Activated naive CD4-positive, alpha-beta T cell treated with anti-CD3 and anti-CD28 coated beads, Interleukin-2, amount 50 U/mL, for 72 hours (primary cell): ENCODE results near the gene PSMB11. TPM values are rescaled to one million over a fixed set of nuclear protein-coding genes. Genes with fewer than 3 reads are reported as not detected.
A peak's percentile ranks its signal among the peaks of the same experiment; 100 is the strongest.

Experiments used
- ATAC-seq, 2 donors: fragments of 150-1000 bp; cut with Tn5 transposase; 2 replicates each; pipeline ENCODE4 v1.10.0; 2021; ENCODE audit warnings: mild to moderate bottlenecking in 2 of 2, moderate library complexity in 2 of 2
- DNase-seq, 2 donors: peaks; one replicate each; pipeline ENCODE4 v3.0.0; 2021 to 2022; ENCODE audit warnings: low spot score in 2 of 2
- H3K27ac Mint-ChIP-seq, 2 donors: one replicate each; pipeline ENCODE4 v1.8.0; 2022; ENCODE audit warnings: mild to moderate bottlenecking in 2 of 2, mixed read lengths in 2 of 2
- H3K36me3 Mint-ChIP-seq, 2 donors: one replicate each; pipeline ENCODE4 v1.8.0; 2022; ENCODE audit warnings: mixed read lengths in 2 of 2
- H3K9me3 Mint-ChIP-seq, 2 donors: one replicate each; pipeline ENCODE4 v1.8.0; 2022; ENCODE audit warnings: mixed read lengths in 2 of 2
- total RNA-seq, 2 donors: library from RNA; stranded (reverse); gene quantifications; one replicate each; pipeline ENCODE4 v1.2.3, GENCODE V29; 2022

The PSMB11 gene
- total RNA-seq, 2 donors from 2014 or later = not detected

GRCh38 chr14:23051141-23052057, 9.4 kb downstream of the PSMB11 start:
- Mint-ChIP-seq H3K9me3 (no peaks in the 10 kb centered on the region), H3K36me3 (no peaks in the 10 kb centered on the region), H3K27ac (no peak overlapping the region)
- DNase-seq (no peak), ATAC-seq (no peak)

- no peaks in the 10 kb centered on the region for H3K9me3 Mint-ChIP-seq
- no peaks in the 10 kb centered on the region for H3K36me3 Mint-ChIP-seq
- ATAC-seq = no peak
Observed at GRCh38 chr14:23052182-23052623, 10.2 kb downstream of the PSMB11 start.

GRCh38 chr14:23052671-23053070, 10.7 kb downstream of the PSMB11 start:
- no peak for ATAC-seq
- H3K27ac Mint-ChIP-seq = no peak overlapping the region
- H3K9me3 Mint-ChIP-seq = no peaks in the 10 kb centered on the region
- H3K36me3 Mint-ChIP-seq = no peaks in the 10 kb centered on the region
- DNase-seq = no peak

More at GRCh38 chr14:23052182-23052623, 10.2 kb downstream of the PSMB11 start:
- H3K27ac Mint-ChIP-seq = no peak overlapping the region
- no peak for DNase-seq

- no peak for DNase-seq
- no peak for ATAC-seq
- Mint-ChIP-seq H3K9me3 (no peaks in the 10 kb centered on the region), H3K36me3 (no peaks in the 10 kb centered on the region), H3K27ac (no peak overlapping the region)
Observed at GRCh38 chr14:23053426-23053825, 11.4 kb downstream of the PSMB11 start.

GRCh38 chr14:23054000-23054811, 12.2 kb downstream of the PSMB11 start:
- DNase-seq (peak in 1 of 2 donors; percentile 54), ATAC-seq (no peak)
- H3K9me3 Mint-ChIP-seq = no peaks in the 10 kb centered on the region
- no peaks in the 10 kb centered on the region for H3K36me3 Mint-ChIP-seq
- H3K27ac Mint-ChIP-seq = no peak overlapping the region

GRCh38 chr14:23055147-23055550, 13.1 kb downstream of the PSMB11 start:
- DNase-seq (no peak), ATAC-seq (no peak)
- H3K27ac Mint-ChIP-seq = no peak overlapping the region
- no peaks in the 10 kb centered on the region for H3K9me3 Mint-ChIP-seq
- H3K36me3 Mint-ChIP-seq = no peaks in the 10 kb centered on the region

- no peak for ATAC-seq
- H3K9me3 Mint-ChIP-seq = no peaks in the 10 kb centered on the region
Observed at GRCh38 chr14:23055621-23056144, 13.7 kb downstream of the PSMB11 start.

GRCh38 chr14:23056145-23056955, 14.3 kb downstream of the PSMB11 start:
- no peaks in the 10 kb centered on the region for H3K9me3 Mint-ChIP-seq
- peak overlapping the region in 1 of 2 donors; percentile 10 for H3K27ac Mint-ChIP-seq
- ATAC-seq (peak; percentile 65 to 75), DNase-seq (peak; percentile 66 to 74)
- H3K36me3 Mint-ChIP-seq = no peaks in the 10 kb centered on the region

More at GRCh38 chr14:23055621-23056144, 13.7 kb downstream of the PSMB11 start:
- Mint-ChIP-seq H3K27ac (no peak overlapping the region), H3K36me3 (no peaks in the 10 kb centered on the region)
- DNase-seq = no peak

GRCh38 chr14:23056956-23057756, 15.1 kb downstream of the PSMB11 start, which contains the start of gene CDH24:
CDH24 (minus strand) TSS chr14:23057520; CDS start chr14:23055733, 1,787 bp downstream.
- DNase-seq = peak; percentile 67 to 74
- ATAC-seq = peak; percentile 62 to 80
- H3K36me3 Mint-ChIP-seq = peaks cover 0 to under 1% of the 10 kb centered on the region in 2 donors
- H3K27ac Mint-ChIP-seq = peak within 1 kb of the TSS in 1 of 2 donors; percentile 81
- no peaks in the 10 kb centered on the region for H3K9me3 Mint-ChIP-seq

- H3K36me3 Mint-ChIP-seq = peaks cover 0 to 6% of the 10 kb centered on the region in 2 donors
- H3K9me3 Mint-ChIP-seq = no peaks in the 10 kb centered on the region
- DNase-seq = peak; percentile 87 to 90
- peak overlapping the region in 1 of 2 donors; percentile 81 for H3K27ac Mint-ChIP-seq
- peak; percentile 73 to 75 for ATAC-seq
Observed at GRCh38 chr14:23057757-23058653, 16.0 kb downstream of the PSMB11 start.

- peaks cover 4 to 11% of the 10 kb centered on the region in 2 donors for H3K36me3 Mint-ChIP-seq
- H3K9me3 Mint-ChIP-seq = no peaks in the 10 kb centered on the region
- DNase-seq = no peak
- no peak for ATAC-seq
- H3K27ac Mint-ChIP-seq = peak overlapping the region in 1 of 2 donors; percentile 75
Observed at GRCh38 chr14:23058654-23059504, 16.9 kb downstream of the PSMB11 start.

GRCh38 chr14:23060536-23061260, 18.7 kb downstream of the PSMB11 start:
- DNase-seq (no peak), ATAC-seq (no peak)
- H3K36me3 Mint-ChIP-seq = peaks cover 11 to 20% of the 10 kb centered on the region in 2 donors
- no peaks in the 10 kb centered on the region for H3K9me3 Mint-ChIP-seq
- H3K27ac Mint-ChIP-seq = no peak overlapping the region

GRCh38 chr14:23062002-23062401, 20.0 kb downstream of the PSMB11 start:
- Mint-ChIP-seq H3K27ac (peak overlapping the region in 1 of 2 donors; percentile 88), H3K9me3 (no peaks in the 10 kb centered on the region), H3K36me3 (peaks cover 17 to 29% of the 10 kb centered on the region in 2 donors)
- ATAC-seq (no peak), DNase-seq (no peak)
